ENCODE results near the gene IL17RB. TPM values are rescaled to one million over a fixed set of nuclear protein-coding genes. Genes with fewer than 3 reads are reported as not detected.
A peak's percentile ranks its signal among the peaks of the same experiment; 100 is the strongest.

Gene IL17RB
- total RNA-seq, 4 donors from 2014 or later: 3.3 to 7.1 (median 5.0) TPM

DNA sequence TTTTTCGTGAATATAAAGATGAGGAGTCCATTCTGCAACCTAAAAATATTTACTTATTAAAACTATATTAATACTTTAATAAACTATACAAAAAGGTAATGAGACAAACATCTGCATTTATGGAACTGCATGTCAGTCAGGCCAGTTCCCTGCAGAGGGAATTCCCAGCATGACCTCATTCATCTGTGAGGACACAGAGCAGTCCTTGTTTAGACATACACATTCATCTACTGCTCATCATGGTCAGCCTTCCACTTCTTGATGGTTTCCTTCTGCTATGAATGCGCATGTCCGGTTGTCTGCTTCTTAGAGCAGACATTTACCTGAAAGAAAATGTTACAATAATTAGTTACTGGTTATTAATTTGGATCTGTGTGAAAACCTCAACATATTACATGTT is 38.9 kb downstream of the IL17RB start:
- Histone ChIP-seq H3K36me3 (peaks cover 0 to 56% (median 0%) of the 10 kb centered on the region in 3 donors), H3K4me1 (peaks cover 0 to 28% (median 13%) of the 10 kb centered on the region in 4 donors), H3K27ac (no peak overlapping the region), H3K9me3 (no peaks in the 10 kb centered on the region), H3K27me3 (no peaks in the 10 kb centered on the region), H3K4me3 (no peak overlapping the region)
- no peak for DNase-seq (ENCODE audit: low spot score in 2 of 2)
- TF ChIP-seq, protein P1, sequence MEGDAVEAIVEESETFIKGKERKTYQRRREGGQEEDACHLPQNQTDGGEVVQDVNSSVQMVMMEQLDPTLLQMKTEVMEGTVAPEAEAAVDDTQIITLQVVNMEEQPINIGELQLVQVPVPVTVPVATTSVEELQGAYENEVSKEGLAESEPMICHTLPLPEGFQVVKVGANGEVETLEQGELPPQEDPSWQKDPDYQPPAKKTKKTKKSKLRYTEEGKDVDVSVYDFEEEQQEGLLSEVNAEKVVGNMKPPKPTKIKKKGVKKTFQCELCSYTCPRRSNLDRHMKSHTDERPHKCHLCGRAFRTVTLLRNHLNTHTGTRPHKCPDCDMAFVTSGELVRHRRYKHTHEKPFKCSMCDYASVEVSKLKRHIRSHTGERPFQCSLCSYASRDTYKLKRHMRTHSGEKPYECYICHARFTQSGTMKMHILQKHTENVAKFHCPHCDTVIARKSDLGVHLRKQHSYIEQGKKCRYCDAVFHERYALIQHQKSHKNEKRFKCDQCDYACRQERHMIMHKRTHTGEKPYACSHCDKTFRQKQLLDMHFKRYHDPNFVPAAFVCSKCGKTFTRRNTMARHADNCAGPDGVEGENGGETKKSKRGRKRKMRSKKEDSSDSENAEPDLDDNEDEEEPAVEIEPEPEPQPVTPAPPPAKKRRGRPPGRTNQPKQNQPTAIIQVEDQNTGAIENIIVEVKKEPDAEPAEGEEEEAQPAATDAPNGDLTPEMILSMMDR (IDR thresholded peaks at IDR 0.05): no peak
- WGBS, 2 donors: 51 to 56% methylated on average over 3 of the region's 3 CpGs

DNA sequence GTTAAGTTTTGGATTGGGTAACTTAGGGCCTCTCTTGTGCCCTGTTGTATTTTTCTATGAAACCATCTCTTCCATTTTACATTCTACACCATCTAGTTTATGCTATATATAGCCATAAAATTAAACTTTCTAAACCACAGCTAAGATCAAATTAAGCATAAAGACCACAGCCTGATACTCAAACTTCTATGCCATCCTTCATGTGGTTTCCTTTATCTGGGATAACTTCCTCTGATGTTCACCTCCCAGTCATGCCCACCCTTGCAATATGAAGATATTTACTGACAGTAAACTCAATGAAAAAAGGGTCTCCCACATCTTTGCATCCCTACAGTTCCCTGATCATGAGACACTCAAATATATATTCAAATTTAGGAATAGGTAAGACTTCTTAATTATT is 41.1 kb downstream of the IL17RB start:
- H3K27ac ChIP-seq: no peak overlapping the region
- H3K36me3 ChIP-seq: peaks cover 0 to 56% (median 0%) of the 10 kb centered on the region in 3 donors
- TF ChIP-seq EP300 (IDR thresholded peaks at IDR 0.05): no peak
- TF ChIP-seq, protein P1 (IDR thresholded peaks at IDR 0.05): no peak
- TF ChIP-seq POLR2A (IDR thresholded peaks at IDR 0.05): no peak

DNA sequence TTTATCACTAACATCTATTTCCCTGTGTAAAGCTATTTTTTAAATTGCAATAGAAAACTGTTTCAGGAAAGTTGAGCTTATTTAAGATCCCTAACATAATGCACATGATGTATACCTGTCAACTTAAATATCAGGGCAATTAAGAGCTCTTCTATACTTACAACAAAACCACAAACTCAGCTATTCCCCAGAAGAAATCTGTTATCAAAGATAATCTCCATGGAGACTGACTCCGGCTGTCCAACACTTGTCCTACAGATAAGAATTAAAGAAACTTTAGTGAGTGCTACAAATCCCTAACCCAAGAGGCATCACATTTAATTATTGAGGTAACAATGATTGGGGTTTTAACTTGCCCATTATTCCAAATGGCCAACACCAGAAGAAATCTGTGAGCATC is 41.9 kb downstream of the IL17RB start:
- DNase-seq (ENCODE audit: low spot score in 2 of 2): no peak
- WGBS, 2 donors: 81 to 93% methylated on average over 1 of the region's 1 CpG
- Histone ChIP-seq H3K27ac (no peak overlapping the region), H3K4me1 (peaks cover 3 to 30% (median 8%) of the 10 kb centered on the region in 4 donors), H3K4me3 (no peak overlapping the region), H3K27me3 (no peaks in the 10 kb centered on the region), H3K36me3 (peaks cover 0 to 56% (median 0%) of the 10 kb centered on the region in 3 donors), H3K9me3 (no peaks in the 10 kb centered on the region)
- TF ChIP-seq POLR2A (IDR thresholded peaks at IDR 0.05) (no peak), EP300 (IDR thresholded peaks at IDR 0.05) (no peak)
- TF ChIP-seq, protein P1 (IDR thresholded peaks at IDR 0.05): no peak

More for the DNA sequence above, 41.1 kb downstream of the IL17RB start:
- peaks cover 3 to 28% (median 6%) of the 10 kb centered on the region in 4 donors for H3K4me1 ChIP-seq
- H3K4me3 ChIP-seq: no peak overlapping the region
- no peaks in the 10 kb centered on the region for H3K27me3 ChIP-seq
- H3K9me3 ChIP-seq: no peaks in the 10 kb centered on the region
- DNase-seq (ENCODE audit: low spot score in 2 of 2): no peak

DNA sequence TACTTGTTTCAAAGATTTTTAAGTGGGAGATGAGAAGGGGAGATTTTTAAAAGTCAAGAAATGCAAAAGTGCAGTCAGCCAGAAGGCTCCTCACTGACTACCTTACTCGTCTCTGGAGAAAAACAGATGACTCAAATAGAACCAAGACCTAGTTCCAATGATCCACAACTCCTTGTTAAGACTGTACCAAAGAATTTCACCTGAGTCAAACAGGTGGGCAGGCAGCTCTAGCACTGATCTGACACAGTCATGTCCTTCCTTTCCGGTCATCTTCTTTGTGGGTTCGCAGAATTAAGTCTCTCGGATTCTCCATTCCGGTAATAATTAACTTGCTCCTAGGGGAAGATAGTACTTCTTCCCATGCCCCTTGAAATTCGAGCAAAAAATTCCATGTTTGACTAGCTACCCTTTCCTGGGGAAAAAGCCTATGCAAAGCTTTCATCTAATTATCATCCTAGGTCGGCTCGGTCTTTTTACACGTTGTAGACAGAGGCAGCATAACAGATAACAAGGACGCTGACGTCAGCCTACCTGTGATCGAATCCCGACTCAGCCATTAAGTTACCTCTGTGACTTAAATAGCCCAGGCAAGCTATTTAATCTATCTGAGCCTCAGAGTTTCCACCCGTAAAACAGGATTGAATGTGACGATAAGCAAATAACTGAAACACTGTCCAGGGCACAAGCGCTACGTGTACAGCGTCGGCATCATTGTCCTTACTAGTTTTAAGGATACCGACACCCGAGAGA is 44.5 kb downstream of the IL17RB start:
- no peak for TF ChIP-seq POLR2A (IDR thresholded peaks at IDR 0.05)
- TF ChIP-seq EP300 (IDR thresholded peaks at IDR 0.05): no peak
- TF ChIP-seq, protein P1 (IDR thresholded peaks at IDR 0.05): no peak
- no peaks in the 10 kb centered on the region for H3K27me3 ChIP-seq
- peaks cover 0 to 31% (median 0%) of the 10 kb centered on the region in 3 donors for H3K36me3 ChIP-seq
- H3K4me1 ChIP-seq: peaks cover 3 to 30% (median 8%) of the 10 kb centered on the region in 4 donors
- H3K27ac ChIP-seq: peak overlapping the region; percentile 84 to 96 (median 93)
- no peak for DNase-seq (ENCODE audit: low spot score in 2 of 2)
- no peaks in the 10 kb centered on the region for H3K9me3 ChIP-seq
- peak overlapping the region; percentile 80 to 89 (median 84) for H3K4me3 ChIP-seq
- WGBS, 2 donors: 3 to 4% methylated on average over 19 to 21 of the region's 21 CpGs

DNA sequence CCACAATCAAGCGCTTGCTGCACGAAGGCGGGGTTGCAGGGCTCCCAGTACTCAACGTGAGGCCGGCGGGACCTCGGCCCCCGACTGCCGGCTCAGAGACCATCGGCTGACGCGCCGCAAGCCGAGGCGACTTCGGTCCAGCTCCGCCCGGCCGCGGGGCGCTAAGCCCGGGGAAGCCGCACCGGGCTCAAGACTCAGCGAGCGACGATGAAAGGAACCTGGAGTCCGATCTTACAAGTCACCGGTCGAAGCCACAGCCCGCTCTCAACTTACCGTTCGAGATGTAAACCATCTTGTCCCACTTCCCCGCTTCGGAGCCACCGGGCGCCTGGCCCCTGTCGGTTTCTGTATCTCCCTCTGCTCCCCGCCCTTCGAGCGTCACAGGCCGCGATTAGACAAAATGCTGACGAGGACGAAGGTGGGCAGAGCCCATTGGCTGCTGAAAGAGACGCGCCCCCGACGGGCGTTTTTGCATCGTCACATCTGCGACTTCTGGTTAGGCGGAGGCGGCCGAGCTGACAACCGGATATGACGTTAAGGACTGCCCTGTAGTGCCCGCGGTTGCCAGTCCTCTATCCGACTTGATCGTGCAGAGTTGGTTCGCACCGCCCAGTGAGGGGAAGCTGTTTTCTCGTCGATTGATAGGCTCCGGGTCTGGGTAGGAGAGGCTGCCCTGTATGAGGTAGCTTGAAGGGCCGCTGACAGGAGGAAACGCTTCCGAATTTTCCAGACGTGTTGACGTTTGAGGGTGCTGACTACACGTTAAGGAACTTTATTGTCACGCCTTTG is 45.3 kb downstream of the IL17RB start, which contains the start of gene SELENOK:
SELENOK (minus strand) TSS at position 363 of the 789 bp plus-strand sequence.
- DNase-seq (ENCODE audit: low spot score in 2 of 2): peak; percentile 98
- Histone ChIP-seq H3K9me3 (no peaks in the 10 kb centered on the region), H3K27me3 (no peaks in the 10 kb centered on the region), H3K4me3 (peak within 1 kb of the TSS; percentile 80 to 89 (median 84)), H3K4me1 (peaks cover 3 to 30% (median 8%) of the 10 kb centered on the region in 4 donors), H3K36me3 (peaks cover 0 to 24% (median 0%) of the 10 kb centered on the region in 3 donors), H3K27ac (peak within 1 kb of the TSS; percentile 91 to 96 (median 93))
- peak; percentile 91 to 99 for TF ChIP-seq POLR2A (IDR thresholded peaks at IDR 0.05)
- peak; percentile 99 for TF ChIP-seq EP300 (IDR thresholded peaks at IDR 0.05)
- TF ChIP-seq, protein P1 (IDR thresholded peaks at IDR 0.05): peak in 1 of 5 experiments; percentile 43
- WGBS, 2 donors: 1% methylated on average over 37 to 58 of the region's 73 CpGs

All from tibial nerve (tissue), 4 donors.